Retinal pigment epithelial cell (primary cell): Measurements from ENCODE around the gene ZNF83.
"Not testable (repeated sequence)": the region's sequence is repeated elsewhere in the genome, so short reads cannot be mapped to it uniquely, and the experiment has no call there.

Experiments
- DNase-seq: peaks from one replicate; pipeline ENCODE4 v3.0.0-alpha.2; 2010; ENCODE audit warnings: low read depth
- H3K4me3 ChIP-seq: 2 replicates; pipeline ENCODE4 v1.5.1; 2011; ENCODE audit warnings: mild to moderate bottlenecking, low read length, control low read depth, moderate library complexity
- TF ChIP-seq, protein P1 (sequence below): conservative IDR thresholded peaks from 2 replicates; pipeline ENCODE4 v1.5.1; 2011; ENCODE audit warnings: low read depth, low read length, control low read depth, inconsistent platforms

Gene ZNF83

DNA sequence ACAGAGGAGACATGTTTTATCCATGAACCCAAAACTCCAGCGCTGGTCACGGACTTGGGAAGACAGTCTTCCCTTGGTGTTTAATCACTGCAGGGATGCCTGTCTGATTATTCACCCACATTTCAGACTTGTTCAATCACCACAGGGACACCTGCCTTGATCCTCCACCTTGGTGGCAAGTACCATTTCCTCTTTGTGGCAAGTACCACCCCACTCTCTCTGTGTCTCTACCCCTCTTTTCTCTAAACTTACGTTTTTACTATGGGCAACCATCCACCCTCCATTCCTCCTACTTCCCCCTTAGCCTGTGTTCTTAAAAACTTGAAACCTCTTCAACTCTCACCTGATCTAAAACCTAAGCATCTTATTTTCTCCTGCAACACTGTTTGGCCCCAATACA lies 16.8 kb downstream of the ZNF83 start:
- no peak for DNase-seq
- H3K4me3 ChIP-seq = no peak overlapping the region
- TF ChIP-seq, protein P1, sequence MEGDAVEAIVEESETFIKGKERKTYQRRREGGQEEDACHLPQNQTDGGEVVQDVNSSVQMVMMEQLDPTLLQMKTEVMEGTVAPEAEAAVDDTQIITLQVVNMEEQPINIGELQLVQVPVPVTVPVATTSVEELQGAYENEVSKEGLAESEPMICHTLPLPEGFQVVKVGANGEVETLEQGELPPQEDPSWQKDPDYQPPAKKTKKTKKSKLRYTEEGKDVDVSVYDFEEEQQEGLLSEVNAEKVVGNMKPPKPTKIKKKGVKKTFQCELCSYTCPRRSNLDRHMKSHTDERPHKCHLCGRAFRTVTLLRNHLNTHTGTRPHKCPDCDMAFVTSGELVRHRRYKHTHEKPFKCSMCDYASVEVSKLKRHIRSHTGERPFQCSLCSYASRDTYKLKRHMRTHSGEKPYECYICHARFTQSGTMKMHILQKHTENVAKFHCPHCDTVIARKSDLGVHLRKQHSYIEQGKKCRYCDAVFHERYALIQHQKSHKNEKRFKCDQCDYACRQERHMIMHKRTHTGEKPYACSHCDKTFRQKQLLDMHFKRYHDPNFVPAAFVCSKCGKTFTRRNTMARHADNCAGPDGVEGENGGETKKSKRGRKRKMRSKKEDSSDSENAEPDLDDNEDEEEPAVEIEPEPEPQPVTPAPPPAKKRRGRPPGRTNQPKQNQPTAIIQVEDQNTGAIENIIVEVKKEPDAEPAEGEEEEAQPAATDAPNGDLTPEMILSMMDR = no peak

DNA sequence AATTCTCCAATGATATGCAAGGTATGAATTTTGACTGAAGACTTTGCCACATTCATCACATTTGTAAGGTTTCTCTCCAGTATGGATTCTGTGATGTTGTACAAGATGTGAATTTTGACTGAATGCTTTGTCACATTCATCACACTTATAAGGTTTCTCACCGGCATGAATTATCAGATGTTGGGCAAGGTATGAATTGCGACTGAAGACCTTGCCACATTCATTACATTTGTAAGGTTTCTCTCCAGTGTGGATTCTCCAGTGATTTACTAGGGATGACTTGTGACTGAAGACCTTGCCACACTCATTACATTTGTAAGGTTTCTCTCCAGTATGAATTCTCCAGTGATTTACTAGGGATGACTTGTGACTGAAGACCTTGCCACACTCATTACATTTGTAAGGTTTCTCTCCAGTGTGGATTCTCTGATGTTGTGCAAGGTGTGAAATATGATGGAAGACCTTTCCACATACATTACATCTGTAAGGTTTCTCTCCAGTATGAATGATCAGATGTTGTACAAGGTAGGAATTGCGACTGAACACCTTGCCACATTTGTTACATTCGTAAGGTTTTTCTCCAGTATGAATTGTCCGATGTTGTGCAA lies 24.8 kb downstream of the ZNF83 start:
- DNase-seq = no peak
- TF ChIP-seq, protein P1 = no peak
- H3K4me3 ChIP-seq = no peak overlapping the region

DNA sequence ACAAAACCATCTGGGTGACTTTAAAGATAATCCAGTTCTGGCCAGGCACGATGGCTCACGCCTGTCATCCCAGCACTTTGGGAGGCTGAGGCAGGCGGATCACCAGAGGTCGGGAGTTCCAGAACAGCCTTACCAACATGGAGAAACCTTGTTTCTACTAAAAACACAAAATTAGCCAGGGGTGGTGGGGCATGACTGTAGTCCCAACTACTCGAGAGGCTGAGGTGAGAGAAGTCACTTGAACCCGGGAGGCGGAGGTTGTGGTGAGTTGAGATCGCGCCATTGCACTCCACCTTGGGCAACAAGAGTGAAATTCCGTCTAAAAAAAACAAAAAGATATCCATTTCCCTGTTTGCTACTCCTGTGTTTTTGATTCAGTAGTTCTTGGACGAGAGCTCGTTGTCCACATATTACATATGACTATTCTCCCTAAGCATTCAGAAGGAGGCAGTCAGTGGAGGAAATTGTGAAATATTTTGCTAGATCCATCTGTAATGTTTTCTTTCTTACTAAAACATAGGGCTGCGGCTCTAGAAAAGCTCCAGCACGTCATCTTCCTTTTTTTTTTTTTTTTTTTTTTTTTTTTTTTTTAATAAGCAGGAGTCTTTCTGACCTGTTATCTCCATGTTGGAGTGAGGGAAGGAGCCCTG lies 34.5 kb downstream of the ZNF83 start:
- TF ChIP-seq, protein P1 = no peak
- DNase-seq = no peak
- no peak overlapping the region for H3K4me3 ChIP-seq

DNA sequence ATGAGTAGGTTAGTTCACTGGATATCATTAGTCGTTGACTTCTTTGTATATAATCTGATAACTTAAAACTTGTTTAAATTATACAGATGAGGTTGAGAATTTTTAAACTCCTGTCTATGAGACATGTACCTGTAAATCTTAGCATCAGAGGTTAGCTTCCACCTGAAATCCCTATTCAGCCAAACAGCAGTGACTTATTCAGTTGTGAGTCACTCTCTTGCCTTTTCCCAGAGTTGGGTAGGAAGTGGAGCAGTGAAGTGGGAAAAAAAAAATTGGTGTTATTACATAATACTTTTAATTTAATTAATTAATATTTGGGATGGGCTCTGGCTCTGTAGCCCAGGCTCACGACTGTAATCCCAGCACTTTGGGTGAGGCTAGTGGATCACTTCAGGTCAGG lies 35.2 kb downstream of the ZNF83 start:
- no peak overlapping the region for H3K4me3 ChIP-seq
- DNase-seq = no peak
- TF ChIP-seq, protein P1 = no peak

DNA sequence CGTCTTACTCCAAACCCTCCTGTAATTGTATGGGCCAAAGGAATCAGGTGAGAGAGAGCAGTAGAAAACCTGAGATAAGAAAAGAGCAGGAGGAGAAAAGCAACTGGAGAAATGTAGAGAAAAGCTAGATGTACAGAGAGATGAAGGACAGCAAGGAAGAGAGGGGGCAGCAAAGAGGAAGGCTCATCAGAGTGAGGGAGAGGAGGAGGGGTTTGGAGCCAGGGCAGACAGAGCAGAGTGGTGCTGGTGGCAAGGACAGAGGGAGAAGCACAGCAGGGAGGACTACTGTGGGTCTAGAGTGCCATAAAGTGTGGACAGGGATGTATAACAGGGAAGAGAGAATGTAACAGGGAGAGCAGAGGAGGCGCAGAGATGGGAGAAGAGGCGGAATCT lies 36.2 kb downstream of the ZNF83 start:
- not testable (repeated sequence) for DNase-seq
- peak overlapping the region; percentile 72 for H3K4me3 ChIP-seq
- TF ChIP-seq, protein P1 = peak; percentile 14

DNA sequence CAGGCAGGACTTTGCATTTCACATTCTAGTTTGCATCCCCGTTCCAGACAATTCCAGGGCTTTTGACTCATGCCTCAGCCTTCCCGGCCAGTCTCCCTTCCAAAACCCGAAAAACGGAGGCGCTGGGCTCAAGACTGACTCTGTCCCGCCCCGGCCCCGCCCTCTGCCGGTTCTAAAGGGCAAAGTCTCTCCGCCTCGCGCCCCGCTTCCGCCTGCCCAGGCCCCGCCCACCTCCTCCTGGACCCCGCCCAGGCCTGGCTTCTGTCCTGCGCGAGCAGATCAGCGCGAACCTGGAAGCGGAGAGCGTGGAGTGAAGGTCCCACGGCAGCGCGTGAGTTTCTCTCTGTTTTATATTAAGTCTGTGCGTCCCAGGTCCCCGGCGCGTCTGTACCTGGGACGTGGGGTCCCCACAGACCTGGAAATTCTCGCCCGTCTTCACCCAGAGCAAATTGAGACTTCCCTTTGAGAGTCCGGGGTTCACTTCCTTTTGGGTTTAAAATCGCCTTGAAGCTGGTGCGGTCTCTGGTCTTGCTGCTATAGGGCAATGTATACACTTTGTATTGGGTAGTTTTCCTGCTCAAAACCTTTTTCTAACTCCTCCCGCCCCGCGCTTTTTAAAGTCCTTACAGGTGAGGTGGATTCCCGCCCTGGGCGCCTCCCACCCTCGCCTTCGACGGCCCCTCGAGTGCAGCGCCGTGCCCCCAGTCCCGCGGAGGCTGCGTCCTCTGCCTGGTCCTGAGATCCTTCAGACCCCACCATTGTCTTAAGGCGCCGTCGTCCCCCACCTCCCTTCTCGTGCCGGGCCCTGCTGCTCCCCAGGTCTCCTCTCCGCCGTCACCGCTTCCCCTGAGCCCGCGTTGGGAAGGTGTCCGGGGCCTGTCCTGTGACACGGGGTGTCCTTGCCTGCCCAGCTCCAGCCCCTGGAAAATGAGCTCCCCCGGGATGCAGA lies 36.9 kb downstream of the ZNF83 start:
- peak; percentile 34 for DNase-seq
- TF ChIP-seq, protein P1 = peak; percentile 23
- H3K4me3 ChIP-seq = peak overlapping the region; percentile 72
